ENCODE measurements around the gene FAM217B. TPM values are rescaled to one million over a fixed set of nuclear protein-coding genes. Genes with fewer than 3 reads are reported as not detected.

Gene FAM217B
- total RNA-seq, 1 experiment from 2014 or later: 8.1 TPM

GRCh38 chr20:59942245-59942644 lies 2.1 kb downstream of the FAM217B start:
- Histone ChIP-seq H3K27ac (ENCODE audit: low read depth, low read length) (no peak overlapping the region), H3K4me3 (replicated peaks in 1 of 2; ENCODE audit: low read depth in 1 of 2, low read length in 2 of 2) (no peak overlapping the region), H3K79me2 (ENCODE audit: insufficient read depth, low read length) (no peaks in the 10 kb centered on the region), H3K9me3 (ENCODE audit: control insufficient read depth in 1 of 2, insufficient read depth in 1 of 2, low read depth in 1 of 2, low read length in 2 of 2) (no peaks in the 10 kb centered on the region), H3K4me1 (ENCODE audit: control insufficient read depth in 1 of 2, insufficient read depth in 2 of 2, low read length in 2 of 2) (peaks cover 0 to 9% of the 10 kb centered on the region in 2 experiments; a peak in 2 of 4 replicates), H3K9me2 (ENCODE audit: insufficient read depth) (no peaks in the 10 kb centered on the region), H3K4me2 (ENCODE audit: low read length) (no peak overlapping the region), H3K27me3 (ENCODE audit: insufficient read depth, low read length) (no peaks in the 10 kb centered on the region), H3K9ac (ENCODE audit: low read length) (no peak overlapping the region), H4K20me1 (ENCODE audit: insufficient read depth) (no peaks in the 10 kb centered on the region), H2AFZ (ENCODE audit: low read depth, low read length, poor library complexity, severe bottlenecking) (no peak overlapping the region), H3K36me3 (ENCODE audit: control insufficient read depth in 1 of 2, insufficient read depth in 2 of 2, low read length in 2 of 2) (peaks cover 6 to 17% of the 10 kb centered on the region in 2 experiments)
- no peak for TF ChIP-seq TCF7L2 (IDR thresholded peaks at IDR 0.05; ENCODE audit: borderline replicate concordance, extremely low read depth, insufficient read depth, insufficient read length)
- intact Hi-C loops (cut with micrococcal nuclease): no loop called here
- ChIA-PET POLR2A (no interaction called here), RAD21 (ENCODE audit: low non-redundant PET in 1 of 2, low total read pairs in 2 of 2, uncharacterized antibody in 2 of 2, unreplicated experiment in 2 of 2) (no interaction called here), CTCF (no interaction called here)
- no peak for ATAC-seq
- DNase-seq (ENCODE audit: low read depth, low spot score): no peak
- BruUV-seq (replicated peaks): no TSS peak

GRCh38 chr20:59944726-59945125 lies 4.5 kb downstream of the FAM217B start:
- no peak overlapping the region for H3K9ac ChIP-seq (ENCODE audit: low read length)
- POLR2A ChIA-PET: no interaction called here
- H3K36me3 ChIP-seq (ENCODE audit: control insufficient read depth in 1 of 2, insufficient read depth in 2 of 2, low read length in 2 of 2): peaks cover 6 to 17% of the 10 kb centered on the region in 2 experiments
- H3K27me3 ChIP-seq (ENCODE audit: insufficient read depth, low read length): no peaks in the 10 kb centered on the region
- no peaks in the 10 kb centered on the region for H4K20me1 ChIP-seq (ENCODE audit: insufficient read depth)
- no peaks in the 10 kb centered on the region for H3K9me2 ChIP-seq (ENCODE audit: insufficient read depth)
- ATAC-seq (no peak), DNase-seq (ENCODE audit: low read depth, low spot score) (no peak)
- H3K4me1 ChIP-seq (ENCODE audit: control insufficient read depth in 1 of 2, insufficient read depth in 2 of 2, low read length in 2 of 2): peaks cover 0 to 5% of the 10 kb centered on the region in 2 experiments; a peak in 1 of 4 replicates
- RAD21 ChIA-PET (ENCODE audit: low non-redundant PET in 1 of 2, low total read pairs in 2 of 2, uncharacterized antibody in 2 of 2, unreplicated experiment in 2 of 2): no interaction called here
- H3K9me3 ChIP-seq (ENCODE audit: control insufficient read depth in 1 of 2, insufficient read depth in 1 of 2, low read depth in 1 of 2, low read length in 2 of 2): no peaks in the 10 kb centered on the region
- H3K27ac ChIP-seq (ENCODE audit: low read depth, low read length): no peak overlapping the region
- CTCF ChIA-PET: interaction anchor here (0.8 to 2.3 kb wide), 4 partner anchors 11 to 105 kb away, joined by 3 to 6 read pairs (median 4); partner anchors contain the start of gene SYCP2
- intact Hi-C loops (cut with micrococcal nuclease): loop anchor here (5.0 kb wide), 1 partner anchor 1953 kb away; no protein-coding TSS in a partner anchor
- H2AFZ ChIP-seq (ENCODE audit: low read depth, low read length, poor library complexity, severe bottlenecking): no peak overlapping the region
- BruUV-seq (replicated peaks): no TSS peak
- H3K4me2 ChIP-seq (ENCODE audit: low read length): no peak overlapping the region
- no peak overlapping the region for H3K4me3 ChIP-seq (replicated peaks in 1 of 2; ENCODE audit: low read depth in 1 of 2, low read length in 2 of 2)
- no peaks in the 10 kb centered on the region for H3K79me2 ChIP-seq (ENCODE audit: insufficient read depth, low read length)
- TF ChIP-seq YY1 (IDR thresholded peaks at IDR 0.05; ENCODE audit: extremely low read depth, insufficient replicate concordance, low read depth, low read length) (no peak), EZH2phosphoT487 (IDR thresholded peaks at IDR 0.05; ENCODE audit: borderline replicate concordance) (no peak), EZH2 (IDR thresholded peaks at IDR 0.05) (no peak), ZFX (IDR thresholded peaks at IDR 0.05) (no peak), ATF3 (IDR thresholded peaks at IDR 0.05) (no peak), ELF1 (IDR thresholded peaks at IDR 0.05; ENCODE audit: borderline replicate concordance, low read depth) (no peak), POLR2AphosphoS5 (IDR thresholded peaks at IDR 0.05; ENCODE audit: low read depth, low read length) (no peak), CBX3 (IDR thresholded peaks at IDR 0.05; ENCODE audit: low read depth) (no peak), REST (IDR thresholded peaks at IDR 0.05; ENCODE audit: low read depth) (no peak), POLR2A (IDR thresholded peaks at IDR 0.05; ENCODE audit: borderline replicate concordance, extremely low read depth, insufficient read depth, insufficient read length) (no peak), CTCF (IDR thresholded peaks at IDR 0.05 in 2 of 3, conservative IDR thresholded peaks at IDR 0.05 in 1 of 3; ENCODE audit: borderline replicate concordance in 1 of 3, insufficient read depth in 1 of 3, low read depth in 2 of 3, low read length in 2 of 3) (no peak), RAD21 (IDR thresholded peaks at IDR 0.05; ENCODE audit: low read depth) (no peak), SRF (IDR thresholded peaks at IDR 0.05; ENCODE audit: low read depth) (no peak)

Data from HCT116 (cell line).